GM19463 (cell line): ENCODE data around the gene ALOXE3.

ENCODE experiments used
- ATAC-seq: cut with Tn5 transposase; IDR thresholded peaks from one replicate; pipeline ENCODE4 v1.9.1; 2021; ENCODE audit warnings: mild to moderate bottlenecking, moderate library complexity; ENCODE audit not compliant: unreplicated experiment

The ALOXE3 gene

DNA sequence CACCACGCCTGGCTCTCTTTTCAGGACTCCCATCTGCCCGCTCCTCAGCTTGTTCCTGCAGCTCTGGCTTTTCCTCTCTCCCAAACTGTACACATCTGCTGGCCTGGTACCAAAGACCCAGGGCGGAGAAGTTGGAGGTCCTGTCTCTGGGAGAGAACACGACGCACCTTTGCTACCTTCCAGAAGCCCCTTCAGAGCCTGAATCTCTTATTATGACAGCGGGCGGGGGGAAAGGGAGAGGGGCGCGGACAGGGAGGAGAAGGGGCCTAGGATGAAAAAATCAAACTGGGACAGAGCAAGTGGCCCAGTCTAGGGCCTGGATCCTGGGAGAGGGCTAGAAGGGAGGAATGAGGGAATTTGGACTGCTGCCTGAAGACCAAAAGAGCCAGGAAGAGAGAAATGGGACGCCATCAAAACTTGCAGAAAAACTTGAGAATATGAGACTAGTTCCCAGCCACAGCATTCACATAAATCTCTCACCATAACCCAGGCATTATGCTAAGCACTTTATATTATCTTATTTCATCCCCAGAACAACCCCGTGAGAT is 36.4 kb upstream of the ALOXE3 start:
- ATAC-seq: no peak

DNA sequence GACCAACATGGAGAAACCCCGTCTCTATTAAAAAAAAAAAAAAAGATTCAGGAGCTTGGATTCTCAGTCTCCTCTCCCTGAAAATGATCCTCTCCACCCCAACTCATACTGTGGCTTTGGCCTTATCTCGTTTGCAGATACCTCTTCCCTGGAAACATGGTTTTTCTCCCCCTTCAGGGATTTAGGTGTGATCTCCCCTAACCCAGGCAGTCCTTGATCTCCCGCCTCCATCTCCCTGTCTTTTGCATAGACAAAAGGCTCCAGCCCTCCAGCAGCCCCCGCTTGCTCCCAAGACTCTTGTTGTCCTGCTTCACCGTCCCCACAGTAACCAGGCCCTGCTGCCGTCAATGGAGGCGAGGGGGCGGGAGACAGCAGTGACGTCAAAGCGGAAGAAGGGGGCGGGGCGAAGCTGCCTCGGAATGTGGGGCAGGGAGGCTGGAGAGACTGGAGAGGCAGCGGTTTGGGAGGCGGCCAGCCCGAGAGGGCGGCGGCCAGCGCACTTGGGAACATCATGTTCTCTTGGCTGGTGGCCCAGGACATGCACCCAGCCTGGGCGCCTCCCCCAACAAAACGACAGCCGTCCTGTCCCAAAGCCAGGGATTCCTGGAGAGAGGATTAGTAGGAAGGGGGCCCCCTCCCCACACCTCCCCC is 35.8 kb upstream of the ALOXE3 start:
- no peak for ATAC-seq

DNA sequence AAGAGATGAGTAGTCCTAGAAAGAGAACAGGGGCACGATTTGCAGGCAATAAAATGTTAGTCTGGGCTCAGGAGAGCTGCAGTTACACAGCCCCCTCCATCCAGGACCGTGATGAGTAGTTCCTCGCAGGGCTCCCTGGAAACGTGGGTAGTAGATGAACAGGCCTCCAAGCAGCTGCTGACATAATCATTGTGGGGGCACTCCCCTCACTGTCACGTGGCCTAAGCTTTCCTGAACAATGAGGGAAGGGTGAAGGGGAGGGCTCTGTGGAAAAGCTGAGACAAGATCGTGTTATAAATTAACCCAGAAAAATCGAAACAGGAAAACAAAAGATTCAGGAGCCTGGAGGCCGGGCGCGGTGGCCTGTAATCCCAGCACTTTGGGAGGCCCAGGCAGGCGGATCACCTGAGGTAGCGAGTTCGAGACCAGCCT is 35.2 kb upstream of the ALOXE3 start:
- ATAC-seq: no peak

DNA sequence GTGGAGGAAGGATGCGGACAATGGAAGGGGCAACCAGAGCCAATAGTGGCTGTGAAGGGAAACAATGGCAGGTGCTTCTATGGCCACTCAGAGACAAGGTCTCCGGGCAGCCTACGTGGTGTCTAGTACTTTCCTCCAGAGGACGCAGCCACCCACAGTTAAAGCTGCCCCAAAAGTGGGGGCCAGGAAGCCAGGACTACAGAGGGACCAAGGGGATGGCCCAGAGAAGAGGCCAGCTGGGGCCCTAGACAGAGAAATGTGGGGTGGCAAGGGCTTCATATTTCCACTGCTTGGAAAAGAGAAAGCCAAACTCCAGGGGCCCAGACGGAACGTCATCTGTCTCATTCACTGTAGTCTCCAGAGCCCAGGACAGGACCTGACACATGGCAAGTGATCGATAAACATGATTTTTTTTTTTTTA is 34.7 kb upstream of the ALOXE3 start:
- no peak for ATAC-seq

GRCh38 chr17:8152112-8152775 is 33.9 kb upstream of the ALOXE3 start, which contains the start of gene PER1:
Gene PER1 (minus strand): TSS chr17:8152404. CDS start chr17:8150706, 1,698 bp downstream.
- no peak for ATAC-seq

GRCh38 chr17:8151641-8152111 is 33.4 kb upstream of the ALOXE3 start:
- no peak for ATAC-seq

GRCh38 chr17:8151120-8151640 is 32.9 kb upstream of the ALOXE3 start:
- peak; percentile 34 for ATAC-seq

DNA sequence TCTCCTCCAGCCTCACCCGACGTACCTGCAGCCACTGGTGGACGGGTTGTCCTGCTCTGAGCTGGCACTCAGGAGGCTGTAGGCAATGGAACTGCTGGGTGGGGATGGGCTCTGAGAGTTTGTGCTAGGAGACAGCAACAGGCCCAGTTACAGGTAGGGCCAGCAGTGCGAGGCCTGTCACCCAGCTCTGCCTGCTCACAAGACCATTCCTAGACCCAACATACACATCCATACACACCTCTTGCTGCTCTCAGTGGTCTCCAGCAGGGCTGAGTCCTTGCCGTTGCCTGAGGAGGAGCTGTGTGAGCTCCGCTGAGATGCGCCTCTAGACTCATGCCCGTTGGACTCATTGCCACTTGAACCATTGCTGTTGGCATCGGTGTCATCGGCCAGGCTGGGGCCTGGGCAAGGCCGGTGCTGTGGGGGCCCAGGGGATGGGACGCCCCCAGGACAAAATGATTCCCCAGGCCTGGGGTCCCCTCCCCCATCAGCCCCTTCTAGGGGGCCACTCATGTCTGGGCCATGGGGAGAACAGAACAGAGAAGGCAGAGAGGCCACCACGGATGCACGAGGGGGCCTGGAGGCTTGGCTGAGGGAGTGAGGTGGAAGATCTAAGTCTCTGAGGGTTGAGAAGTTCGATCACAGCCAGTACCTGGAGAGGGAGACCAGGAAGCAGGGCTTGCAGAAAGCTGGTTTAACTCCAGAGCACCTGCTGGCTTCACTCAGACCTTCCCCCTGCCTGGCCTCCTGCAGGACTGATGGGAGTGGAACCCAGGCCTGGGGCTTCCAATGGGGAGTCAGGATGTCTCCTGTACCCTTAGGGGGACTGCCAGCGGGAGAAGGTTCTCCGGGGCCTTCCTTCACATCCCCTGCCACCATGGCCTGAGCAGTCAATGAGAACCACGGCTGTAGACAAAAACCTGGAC is 32.1 kb upstream of the ALOXE3 start:
- no peak for ATAC-seq

GRCh38 chr17:8149419-8150193 is 31.3 kb upstream of the ALOXE3 start:
- ATAC-seq: no peak

DNA sequence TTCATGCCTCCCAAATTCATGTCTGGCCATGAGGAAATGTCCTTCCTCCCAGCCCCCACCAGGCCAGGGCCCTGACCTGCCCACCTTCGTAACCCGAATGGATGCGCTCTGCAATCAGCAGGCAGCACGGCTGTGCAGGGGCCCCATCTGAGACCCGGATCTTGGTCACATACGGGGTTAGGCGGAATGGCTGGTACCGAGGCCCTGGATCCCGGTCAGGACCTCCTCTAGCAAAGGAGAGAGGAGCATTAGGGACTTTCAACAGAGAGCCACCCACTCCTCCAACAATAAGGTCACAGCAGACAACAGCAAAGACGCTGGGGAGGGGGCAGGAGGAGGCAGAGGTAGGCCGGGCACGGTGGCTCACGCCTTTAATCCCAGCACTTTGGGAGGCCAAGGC is 30.2 kb upstream of the ALOXE3 start:
- ATAC-seq: no peak

DNA sequence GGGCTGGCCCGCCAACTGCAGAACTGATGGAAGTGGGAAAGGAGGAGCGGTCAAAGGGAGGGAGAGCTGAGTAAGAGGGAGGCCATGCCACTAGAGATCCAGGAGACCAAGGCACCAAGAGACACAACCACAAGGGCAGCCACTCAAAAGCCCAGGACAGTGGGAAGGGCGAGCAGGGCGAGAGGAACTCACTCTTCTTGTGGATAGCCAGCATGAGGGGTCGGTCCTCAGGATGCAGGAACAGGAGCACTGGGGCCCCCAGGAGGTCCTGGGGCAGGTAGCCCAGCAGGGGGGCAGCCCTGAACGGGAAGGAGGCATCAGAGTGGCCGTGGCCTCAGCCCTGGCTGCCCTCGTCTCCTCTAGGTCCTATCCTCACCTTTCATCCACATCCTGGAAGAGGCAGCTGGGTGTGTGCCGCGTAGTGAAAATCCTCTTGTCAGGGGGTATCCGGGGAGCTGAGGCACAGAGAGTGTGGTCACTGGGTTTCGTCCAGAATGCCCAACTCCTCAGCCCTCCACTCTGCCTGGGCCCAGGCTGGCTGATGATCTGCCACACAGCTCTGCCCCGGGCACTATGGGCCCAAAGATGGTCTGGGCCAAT is 29.6 kb upstream of the ALOXE3 start:
- no peak for ATAC-seq

DNA sequence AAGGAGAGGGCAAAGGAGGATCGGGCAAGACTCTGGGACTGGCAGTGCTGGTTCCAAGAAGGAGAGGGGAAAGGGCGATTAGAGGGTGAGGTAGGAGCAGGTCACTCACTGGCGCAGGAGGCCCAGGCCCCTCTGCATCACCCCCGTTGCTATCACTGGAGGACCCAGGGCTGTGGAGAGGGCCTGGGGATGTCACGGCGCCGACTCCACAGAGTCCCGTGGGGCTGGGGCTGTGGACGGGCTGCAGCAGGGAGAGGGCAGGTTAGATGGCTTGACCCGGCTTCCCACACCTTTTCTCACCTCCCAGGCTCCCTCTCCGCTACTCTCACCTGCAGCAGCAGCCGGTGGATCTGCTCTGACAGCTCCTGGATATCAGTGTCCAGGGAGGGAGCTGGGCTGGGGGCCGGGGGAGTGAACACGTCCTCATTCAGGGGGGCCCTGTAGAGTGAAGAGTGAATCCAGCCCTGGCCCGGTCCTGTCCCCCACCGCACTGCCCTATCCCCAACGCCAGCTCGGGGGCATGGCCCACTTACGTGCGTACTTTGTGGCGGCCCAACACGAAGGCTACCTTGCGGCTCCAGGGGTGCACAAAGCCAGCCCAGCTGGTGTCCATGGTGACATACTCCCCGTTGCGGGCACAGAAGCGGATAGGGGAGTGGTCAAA is 29.0 kb upstream of the ALOXE3 start:
- ATAC-seq: no peak

- no peak for ATAC-seq
These were observed 28.2 kb upstream of the ALOXE3 start for GRCh38 chr17:8146381-8147140.

DNA sequence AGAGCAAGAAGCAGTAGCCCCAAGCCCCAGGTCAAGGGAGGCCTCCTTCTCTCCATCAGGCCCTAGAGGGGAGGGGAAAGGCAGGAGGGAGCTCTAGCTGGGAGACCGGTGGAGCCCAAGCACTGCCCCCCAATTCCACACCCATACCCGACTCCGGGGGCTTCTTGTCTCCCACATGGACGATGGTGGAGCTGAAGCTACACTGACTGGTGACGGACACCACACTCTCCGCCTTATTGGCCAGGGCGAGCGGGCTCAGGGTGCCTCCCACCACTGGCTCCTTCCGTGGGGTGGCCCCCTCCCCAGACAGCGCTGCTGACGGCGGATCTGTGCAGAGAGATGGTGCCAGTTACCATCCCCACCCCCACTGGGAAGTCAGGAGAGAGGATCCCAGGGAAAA is 27.5 kb upstream of the ALOXE3 start:
- ATAC-seq: no peak

- no peak for ATAC-seq
These were observed 26.3 kb upstream of the ALOXE3 start for GRCh38 chr17:8144401-8145231.

DNA sequence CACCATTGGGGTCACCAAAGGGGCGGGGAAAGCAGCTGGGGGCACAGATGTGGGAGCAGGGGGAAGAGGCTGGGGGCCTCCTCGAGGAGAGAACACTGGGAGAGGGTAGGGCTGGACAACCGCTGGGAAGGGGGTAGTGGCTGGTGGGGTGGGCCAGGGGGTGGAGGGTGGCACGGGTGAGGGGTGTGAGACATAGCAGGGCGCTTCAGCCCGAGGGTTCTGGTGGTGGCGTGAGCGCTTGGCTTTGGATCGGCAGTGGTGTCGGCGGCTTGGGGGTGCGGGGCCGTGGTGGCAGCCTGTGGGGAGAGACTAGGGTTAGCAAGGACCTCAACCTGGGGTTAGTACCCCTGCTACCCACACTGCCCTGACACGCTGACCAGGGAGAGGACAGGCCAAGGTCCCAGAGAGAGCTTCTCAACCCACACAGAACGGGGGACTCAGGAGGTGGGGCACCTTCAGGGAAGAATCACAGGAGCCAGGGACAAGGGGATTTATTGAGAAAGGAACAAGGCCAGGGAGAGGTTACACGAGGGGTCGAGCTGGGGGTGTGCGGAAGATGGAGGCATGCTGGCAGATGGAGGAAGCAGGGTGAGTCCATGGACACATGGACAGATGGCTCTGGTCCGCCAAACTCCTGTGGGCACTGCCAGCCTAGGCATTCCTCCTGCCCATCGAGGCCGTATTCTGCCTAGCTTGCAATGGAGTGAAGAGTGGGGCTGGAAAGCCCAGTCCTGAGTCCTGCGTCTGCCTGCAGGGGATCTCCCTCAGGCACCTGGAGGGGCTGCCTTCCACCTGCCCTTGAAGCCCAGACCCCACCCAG is 25.5 kb upstream of the ALOXE3 start:
- ATAC-seq: no peak
